ENCODE measurements around the gene ZNF385B. TPM values are rescaled to one million over a fixed set of nuclear protein-coding genes. Genes with fewer than 3 reads are reported as not detected.

ZNF385B gene
- polyA plus RNA-seq, 1 donor from 2014 or later: 0.31 TPM

- Histone ChIP-seq H3K27ac (ENCODE audit: low read length) (no peak overlapping the region), H3K79me2 (replicated peaks; ENCODE audit: insufficient read depth, low read length) (no peaks in the 10 kb centered on the region), H3K4me2 (ENCODE audit: low read length) (no peak overlapping the region), H2AFZ (ENCODE audit: low read depth, low read length) (no peak overlapping the region), H3K9me3 (ENCODE audit: low read length) (no peaks in the 10 kb centered on the region), H3K9ac (ENCODE audit: low read length) (no peak overlapping the region), H4K20me1 (ENCODE audit: insufficient read depth) (no peaks in the 10 kb centered on the region), H3F3A (ENCODE audit: insufficient read depth, low read length, poor library complexity, severe bottlenecking) (no peaks in the 10 kb centered on the region), H3K27me3 (ENCODE audit: insufficient read depth, low read depth, low read length) (no peaks in the 10 kb centered on the region), H3K4me3 (ENCODE audit: low read length) (no peak overlapping the region), H3K36me3 (ENCODE audit: insufficient read depth, low read length) (no peaks in the 10 kb centered on the region), H3K9me2 (ENCODE audit: insufficient read depth, low read length) (no peaks in the 10 kb centered on the region)
- TF ChIP-seq TAF1 (IDR thresholded peaks at IDR 0.05; ENCODE audit: low read depth): no peak
- TF ChIP-seq CTCF (IDR thresholded peaks at IDR 0.05; ENCODE audit: poor library complexity, severe bottlenecking): no peak
- TF ChIP-seq REST (IDR thresholded peaks at IDR 0.05; ENCODE audit: borderline replicate concordance): no peak
- TF ChIP-seq EP300 (conservative IDR thresholded peaks at IDR 0.05; ENCODE audit: poor library complexity, severe bottlenecking): no peak
- no peak for TF ChIP-seq POLR2AphosphoS5 (IDR thresholded peaks at IDR 0.05)
- no peak for TF ChIP-seq EZH2 (IDR thresholded peaks at IDR 0.05; ENCODE audit: borderline replicate concordance, insufficient read depth, low read length, poor library complexity, severe bottlenecking)
- no peak for TF ChIP-seq RAD21 (conservative IDR thresholded peaks at IDR 0.05)
Observed at GRCh38 chr2:179686069-179686468, 175.3 kb downstream of the ZNF385B start.

GRCh38 chr2:179685146-179685545 lies 176.3 kb downstream of the ZNF385B start:
- Histone ChIP-seq H3K27me3 (ENCODE audit: insufficient read depth, low read depth, low read length) (no peaks in the 10 kb centered on the region), H3K27ac (ENCODE audit: low read length) (no peak overlapping the region), H4K20me1 (ENCODE audit: insufficient read depth) (no peaks in the 10 kb centered on the region), H3K9me3 (ENCODE audit: low read length) (no peaks in the 10 kb centered on the region), H2AFZ (ENCODE audit: low read depth, low read length) (no peak overlapping the region), H3K79me2 (replicated peaks; ENCODE audit: insufficient read depth, low read length) (no peaks in the 10 kb centered on the region), H3K36me3 (ENCODE audit: insufficient read depth, low read length) (no peaks in the 10 kb centered on the region), H3K4me2 (ENCODE audit: low read length) (no peak overlapping the region), H3K9me2 (ENCODE audit: insufficient read depth, low read length) (no peaks in the 10 kb centered on the region), H3F3A (ENCODE audit: insufficient read depth, low read length, poor library complexity, severe bottlenecking) (no peaks in the 10 kb centered on the region), H3K4me3 (ENCODE audit: low read length) (no peak overlapping the region), H3K9ac (ENCODE audit: low read length) (no peak overlapping the region)
- TF ChIP-seq REST (IDR thresholded peaks at IDR 0.05; ENCODE audit: borderline replicate concordance): no peak
- no peak for TF ChIP-seq TAF1 (IDR thresholded peaks at IDR 0.05; ENCODE audit: low read depth)
- TF ChIP-seq MXI1 (conservative IDR thresholded peaks at IDR 0.05; ENCODE audit: poor library complexity, severe bottlenecking): no peak
- no peak for TF ChIP-seq EP300 (conservative IDR thresholded peaks at IDR 0.05; ENCODE audit: poor library complexity, severe bottlenecking)
- TF ChIP-seq EZH2 (IDR thresholded peaks at IDR 0.05; ENCODE audit: borderline replicate concordance, insufficient read depth, low read length, poor library complexity, severe bottlenecking): no peak
- no peak for TF ChIP-seq RAD21 (conservative IDR thresholded peaks at IDR 0.05)
- TF ChIP-seq SMC3 (conservative IDR thresholded peaks at IDR 0.05; ENCODE audit: poor library complexity): no peak
- TF ChIP-seq POLR2AphosphoS5 (IDR thresholded peaks at IDR 0.05): no peak
- TF ChIP-seq CTCF (IDR thresholded peaks at IDR 0.05; ENCODE audit: poor library complexity, severe bottlenecking): no peak

Measured in neural cell (in vitro differentiated cells).